SK-N-SH (cell line): Measurements from ENCODE around the gene RASA3. TPM values are rescaled to one million over a fixed set of nuclear protein-coding genes. Genes with fewer than 3 reads are reported as not detected.

Experiments
- CTCF ChIA-PET: fragments of 300-600, 350-600 bp; formaldehyde crosslinking; extraction: SDS; loops from one replicate; lab custom pipeline; 2021; lab: Yijun Ruan, JAX
- POLR2A ChIA-PET: fragments of 350-600 bp; sonication (Branson Sonifier 250); formaldehyde crosslinking; extraction: SDS; loops from one replicate; lab custom pipeline; 2020; ENCODE audit warnings: antibody characterized with exemption, inconsistent platforms; lab: Yijun Ruan, JAX
- DNase-seq: peaks from one replicate; pipeline ENCODE4 v3.0.0; 2012
- H2AFZ ChIP-seq: fragments of 200-600 bp; sonication (generic); 2 replicates; pipeline ENCODE4 v1.8.1; 2016; ENCODE audit warnings: antibody characterized with exemption, mild to moderate bottlenecking, low read depth
- H3F3A ChIP-seq: fragments of 200-600 bp; sonication (generic); replicated peaks from 2 replicates; pipeline ENCODE3; 2016; ENCODE audit warnings: antibody characterized with exemption, mild to moderate bottlenecking; ENCODE audit not compliant: insufficient read depth
- H3K27ac ChIP-seq, 2 experiments: fragments of 200-500 bp in 1 of 2; fragments of 200-600 bp in 1 of 2; sonication (Bioruptor generic) in 1 of 2; sonication (generic), shearing (Covaris generic) in 1 of 2; 2 replicates each; pipeline versions ENCODE4 v1.5.1 to v1.6.1; 2014 to 2016; ENCODE audit warnings: low read depth in 2 of 2, inconsistent platforms in 1 of 2, low read length in 1 of 2, mild to moderate bottlenecking in 1 of 2, mixed read lengths in 1 of 2
- H3K27me3 ChIP-seq: fragments of 200-600 bp; sonication (generic), shearing (Covaris generic); 2 replicates; pipeline ENCODE4 v1.6.1; 2016; ENCODE audit warnings: mixed run types; ENCODE audit not compliant: insufficient read depth
- H3K36me3 ChIP-seq, 2 experiments: fragments of 200-500 bp in 1 of 2; fragments of 200-600 bp in 1 of 2; sonication (Bioruptor generic) in 1 of 2; sonication (generic) in 1 of 2; replicated peaks in 1 of 2; 2 replicates each; pipeline versions ENCODE3 to v1.5.1; 2014 to 2016; ENCODE audit warnings: low read length in 1 of 2, mild to moderate bottlenecking in 1 of 2; ENCODE audit not compliant: insufficient read depth in 2 of 2, control insufficient read depth in 1 of 2
- H3K4me1 ChIP-seq, 2 experiments: fragments of 200-500 bp in 1 of 2; fragments of 200-600 bp in 1 of 2; sonication (Bioruptor generic) in 1 of 2; sonication (generic), shearing (Covaris generic) in 1 of 2; 2 replicates each; pipeline versions ENCODE4 v1.5.1 to v1.6.1; 2014 to 2016; ENCODE audit warnings: low read depth in 1 of 2, low read length in 1 of 2, mixed run types in 1 of 2; ENCODE audit not compliant: insufficient read depth in 2 of 2, control insufficient read depth in 1 of 2
- H3K4me2 ChIP-seq: fragments of 200-600 bp; sonication (generic), shearing (Covaris generic); 2 replicates; pipeline ENCODE4 v1.6.1; 2017; ENCODE audit warnings: mixed run types
- H3K4me3 ChIP-seq, 2 experiments: fragments of 200-500 bp in 1 of 2; fragments of 200-600 bp in 1 of 2; sonication (Bioruptor generic) in 1 of 2; sonication (generic), shearing (Covaris generic) in 1 of 2; 2 replicates each; pipeline versions ENCODE4 v1.5.1 to v1.8.1; 2014 to 2016; ENCODE audit warnings: low read depth in 2 of 2, inconsistent platforms in 1 of 2, low read length in 1 of 2, mild to moderate bottlenecking in 1 of 2, mixed read lengths in 1 of 2, moderate library complexity in 1 of 2
- H3K79me2 ChIP-seq: fragments of 200-600 bp; sonication (generic); 2 replicates; pipeline ENCODE4 v1.8.1; 2017; ENCODE audit warnings: mild to moderate bottlenecking; ENCODE audit not compliant: insufficient read depth
- H3K9ac ChIP-seq: fragments of 200-600 bp; sonication (generic); 2 replicates; pipeline ENCODE4 v1.6.1; 2017; ENCODE audit warnings: mixed run types
- H3K9me2 ChIP-seq: fragments of 200-600 bp; sonication (generic); 2 replicates; pipeline ENCODE4 v1.6.1; 2017; ENCODE audit warnings: mixed run types
- H3K9me3 ChIP-seq: fragments of 200-600 bp; sonication (generic); 2 replicates; pipeline ENCODE4 v1.6.1; 2017; ENCODE audit warnings: mixed run types, mild to moderate bottlenecking, moderate library complexity
- H4K20me1 ChIP-seq: fragments of 200-600 bp; sonication (generic); 2 replicates; pipeline ENCODE4 v1.6.1; 2017; ENCODE audit warnings: mild to moderate bottlenecking, mixed run types; ENCODE audit not compliant: insufficient read depth
- ELF1 ChIP-seq: IDR thresholded peaks from 2 replicates; pipeline ENCODE4 v1.4.0; 2012
- FOXJ3 ChIP-seq: sonication (generic); formaldehyde crosslinking; IDR thresholded peaks from 2 replicates; pipeline ENCODE4 v1.5.1; 2020; ENCODE audit warnings: mild to moderate bottlenecking, missing genetic modification reagents
- FOXM1 ChIP-seq: IDR thresholded peaks from 2 replicates; pipeline ENCODE4 v1.4.0; 2012; ENCODE audit warnings: low read depth, mild to moderate bottlenecking
- GABPA ChIP-seq: IDR thresholded peaks from 2 replicates; pipeline ENCODE4 v1.4.0; 2012; ENCODE audit warnings: low read depth, mild to moderate bottlenecking
- MXI1 ChIP-seq: IDR thresholded peaks from 2 replicates; pipeline ENCODE4 v1.6.1; 2012; ENCODE audit warnings: mild to moderate bottlenecking, low read depth, low read length, improper control_type of control experiment
- NFIC ChIP-seq: IDR thresholded peaks from 2 replicates; pipeline ENCODE4 v1.4.0; 2012; ENCODE audit warnings: borderline replicate concordance
- TEAD4 ChIP-seq: IDR thresholded peaks from 2 replicates; pipeline ENCODE4 v1.4.0; 2012; ENCODE audit warnings: mild to moderate bottlenecking, borderline replicate concordance; ENCODE audit not compliant: insufficient read depth
- WGBS: methylation state at CpG from one replicate; pipeline ENCODE4 v1.1.6; 2017; ENCODE audit warnings: low lambda C conversion rate; 5-methylcytosine and 5-hydroxymethylcytosine counted together
- polyA plus RNA-seq, 3 experiments: library from polyadenylated mRNA; depleted of rRNA; stranded (reverse); fragments of >200 nt; gene quantifications; 2 replicates each; pipeline ENCODE4 v1.2.3, GENCODE V29; 2012
- TF ChIP-seq, protein P1 (sequence below): IDR thresholded peaks from 2 replicates; pipeline ENCODE4 v1.4.0; 2012; ENCODE audit warnings: low read depth, borderline replicate concordance
- TF ChIP-seq, protein P2 (sequence below): fragments of 150-350 bp; IDR thresholded peaks from 2 replicates; pipeline ENCODE4 v1.6.1; 2017; ENCODE audit warnings: antibody characterized with exemption, low read length, low read depth, borderline replicate concordance
- TF ChIP-seq, protein P3 (sequence below): fragments of 150-350 bp; IDR thresholded peaks from 2 replicates; pipeline ENCODE4 v1.6.1; 2016; ENCODE audit warnings: mild to moderate bottlenecking, low read depth, low read length
- TF ChIP-seq, protein P4 (sequence below): IDR thresholded peaks from 2 replicates; pipeline ENCODE4; 2012

Gene RASA3
- polyA plus RNA-seq, 1 of the 3 experiments (the other 2 are of a cell fraction): 25.1 TPM

DNA sequence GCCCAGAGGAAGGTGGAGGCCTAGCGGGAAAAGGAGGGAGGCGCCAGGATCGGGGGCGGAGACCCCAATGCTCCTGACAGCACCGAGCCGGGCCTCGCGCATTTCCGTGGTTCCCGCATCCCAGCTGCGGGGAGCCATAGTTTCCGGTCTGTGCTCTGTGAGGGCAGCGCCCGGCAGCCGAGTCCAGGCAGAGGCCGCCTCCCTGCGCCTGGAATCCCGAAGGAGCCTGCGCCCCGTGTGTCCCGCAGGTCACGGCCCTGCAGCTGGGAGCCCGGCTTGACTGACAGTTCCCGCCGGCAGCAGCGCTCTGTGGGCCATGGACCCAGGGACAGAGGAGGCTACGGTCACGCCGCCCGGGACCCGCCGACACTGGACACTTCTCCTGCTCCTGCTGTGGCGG, 84.0 kb downstream of the RASA3 start (continued):
- TF ChIP-seq MXI1 (no peak), FOXM1 (no peak), FOXJ3 (CRISPR knock-in tag) (no peak)

DNA sequence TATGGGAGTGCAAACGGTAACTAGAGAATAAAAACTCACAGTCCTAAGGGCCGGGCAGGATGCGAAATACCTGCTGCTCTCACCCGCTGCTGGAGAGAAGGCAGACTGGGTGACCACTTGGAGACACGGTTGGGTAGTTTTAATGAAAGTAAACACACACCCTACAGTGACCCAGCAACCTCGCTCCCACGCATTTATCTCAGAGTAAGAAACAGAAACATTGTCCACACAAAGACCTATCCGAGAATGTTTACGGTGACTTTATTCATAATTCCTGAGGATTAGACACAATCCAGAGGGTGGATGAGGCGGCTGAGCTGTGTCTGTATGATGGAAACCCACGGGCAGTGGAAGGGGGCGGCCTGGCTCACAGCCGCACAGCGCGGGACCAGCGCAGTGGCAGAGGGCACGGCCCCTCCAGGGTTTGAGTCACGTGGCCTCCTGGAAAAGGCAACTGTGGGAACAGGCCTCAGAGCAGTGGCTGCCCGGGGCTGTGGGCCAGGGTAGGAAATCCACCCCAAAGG, 85.0 kb downstream of the RASA3 start:
- H3K79me2 ChIP-seq: peaks cover 82% of the 10 kb centered on the region
- ChIA-PET CTCF (no interaction called here), POLR2A (no interaction called here)
- H4K20me1 ChIP-seq: no peaks in the 10 kb centered on the region
- H3K9me3 ChIP-seq: no peaks in the 10 kb centered on the region
- no peak for DNase-seq
- no peaks in the 10 kb centered on the region for H3K27me3 ChIP-seq
- H3K9ac ChIP-seq: no peak overlapping the region
- H3K4me1 ChIP-seq: peaks cover 0 to 5% of the 10 kb centered on the region in 2 experiments; a peak in 1 of 4 replicates
- peaks cover 10% of the 10 kb centered on the region for H3F3A ChIP-seq
- H3K27ac ChIP-seq: no peak overlapping the region
- no peak overlapping the region for H3K4me3 ChIP-seq
- peaks cover 5 to 15% of the 10 kb centered on the region in 2 experiments for H3K36me3 ChIP-seq
- H3K9me2 ChIP-seq: no peaks in the 10 kb centered on the region
- H3K4me2 ChIP-seq: no peak overlapping the region
- TF ChIP-seq GABPA: no peak
- TF ChIP-seq, protein P1, sequence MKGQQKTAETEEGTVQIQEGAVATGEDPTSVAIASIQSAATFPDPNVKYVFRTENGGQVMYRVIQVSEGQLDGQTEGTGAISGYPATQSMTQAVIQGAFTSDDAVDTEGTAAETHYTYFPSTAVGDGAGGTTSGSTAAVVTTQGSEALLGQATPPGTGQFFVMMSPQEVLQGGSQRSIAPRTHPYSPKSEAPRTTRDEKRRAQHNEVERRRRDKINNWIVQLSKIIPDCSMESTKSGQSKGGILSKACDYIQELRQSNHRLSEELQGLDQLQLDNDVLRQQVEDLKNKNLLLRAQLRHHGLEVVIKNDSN: no peak
- TF ChIP-seq FOXJ3 (CRISPR knock-in tag): no peak
- TF ChIP-seq, protein P2, sequence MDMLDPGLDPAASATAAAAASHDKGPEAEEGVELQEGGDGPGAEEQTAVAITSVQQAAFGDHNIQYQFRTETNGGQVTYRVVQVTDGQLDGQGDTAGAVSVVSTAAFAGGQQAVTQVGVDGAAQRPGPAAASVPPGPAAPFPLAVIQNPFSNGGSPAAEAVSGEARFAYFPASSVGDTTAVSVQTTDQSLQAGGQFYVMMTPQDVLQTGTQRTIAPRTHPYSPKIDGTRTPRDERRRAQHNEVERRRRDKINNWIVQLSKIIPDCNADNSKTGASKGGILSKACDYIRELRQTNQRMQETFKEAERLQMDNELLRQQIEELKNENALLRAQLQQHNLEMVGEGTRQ: no peak
- TF ChIP-seq, protein P3, sequence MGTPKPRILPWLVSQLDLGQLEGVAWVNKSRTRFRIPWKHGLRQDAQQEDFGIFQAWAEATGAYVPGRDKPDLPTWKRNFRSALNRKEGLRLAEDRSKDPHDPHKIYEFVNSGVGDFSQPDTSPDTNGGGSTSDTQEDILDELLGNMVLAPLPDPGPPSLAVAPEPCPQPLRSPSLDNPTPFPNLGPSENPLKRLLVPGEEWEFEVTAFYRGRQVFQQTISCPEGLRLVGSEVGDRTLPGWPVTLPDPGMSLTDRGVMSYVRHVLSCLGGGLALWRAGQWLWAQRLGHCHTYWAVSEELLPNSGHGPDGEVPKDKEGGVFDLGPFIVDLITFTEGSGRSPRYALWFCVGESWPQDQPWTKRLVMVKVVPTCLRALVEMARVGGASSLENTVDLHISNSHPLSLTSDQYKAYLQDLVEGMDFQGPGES: no peak
- no peak for TF ChIP-seq ELF1
- no peak for TF ChIP-seq TEAD4
- no peak for TF ChIP-seq NFIC
- TF ChIP-seq, protein P4, sequence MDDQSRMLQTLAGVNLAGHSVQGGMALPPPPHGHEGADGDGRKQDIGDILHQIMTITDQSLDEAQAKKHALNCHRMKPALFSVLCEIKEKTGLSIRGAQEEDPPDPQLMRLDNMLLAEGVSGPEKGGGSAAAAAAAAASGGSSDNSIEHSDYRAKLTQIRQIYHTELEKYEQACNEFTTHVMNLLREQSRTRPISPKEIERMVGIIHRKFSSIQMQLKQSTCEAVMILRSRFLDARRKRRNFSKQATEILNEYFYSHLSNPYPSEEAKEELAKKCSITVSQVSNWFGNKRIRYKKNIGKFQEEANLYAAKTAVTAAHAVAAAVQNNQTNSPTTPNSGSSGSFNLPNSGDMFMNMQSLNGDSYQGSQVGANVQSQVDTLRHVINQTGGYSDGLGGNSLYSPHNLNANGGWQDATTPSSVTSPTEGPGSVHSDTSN: no peak
- no peak overlapping the region for H2AFZ ChIP-seq
- WGBS: 94% methylated on average over 16 of the region's 19 CpGs
